Endothelial cell of umbilical vein (primary cell): Measurements from ENCODE around the gene PTGER3.

Experiments used
- EZH2 ChIP-seq: IDR thresholded peaks from 2 replicates; pipeline ENCODE4 v1.6.1; 2012; ENCODE audit warnings: borderline replicate concordance, low read depth, mild to moderate bottlenecking, moderate library complexity, low read length, inconsistent platforms; ENCODE audit not compliant: severe bottlenecking
- JUN ChIP-seq: IDR thresholded peaks from 2 replicates; pipeline ENCODE4 v1.6.1; 2011; ENCODE audit warnings: borderline replicate concordance, low read depth; ENCODE audit not compliant: insufficient read length, insufficient read depth
- POLR2A ChIP-seq: IDR thresholded peaks from 2 replicates; pipeline ENCODE4 v1.6.1; 2012; ENCODE audit warnings: low read depth, mild to moderate bottlenecking, control low read depth, low read length
- TF ChIP-seq, protein P1 (sequence below), 2 donors: IDR thresholded peaks; 1 replicate in 1 of 2; 2 replicates in 1 of 2; pipeline ENCODE4 v1.5.1; 2011; ENCODE audit warnings: low read length in 2 of 2, mild to moderate bottlenecking in 2 of 2, moderate library complexity in 2 of 2, control low read depth in 1 of 2, inconsistent platforms in 1 of 2, low read depth in 1 of 2; ENCODE audit not compliant: insufficient read depth in 1 of 2; ENCODE audit errors: extremely low read depth in 1 of 2

DNA sequence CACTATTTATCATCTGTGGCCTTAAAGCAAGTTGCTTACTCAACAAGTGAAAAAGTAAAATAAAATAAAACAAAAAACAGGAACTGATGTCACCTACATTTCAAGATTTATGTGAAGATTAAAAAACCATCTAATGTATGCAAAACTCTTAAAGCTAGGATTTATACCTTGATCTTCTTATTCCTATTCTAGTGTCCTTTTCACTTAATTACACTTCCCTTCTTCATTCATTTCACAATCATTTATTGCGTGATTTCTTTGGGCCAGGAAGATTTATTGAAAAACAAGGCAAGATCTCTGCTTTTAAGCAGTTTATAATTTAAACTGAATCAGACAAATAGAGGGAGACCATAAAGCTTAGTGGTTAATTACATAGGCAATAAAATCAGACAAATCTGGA lies 18.6 kb downstream of the PTGER3 start:
- TF ChIP-seq JUN: no peak
- TF ChIP-seq, protein P1, sequence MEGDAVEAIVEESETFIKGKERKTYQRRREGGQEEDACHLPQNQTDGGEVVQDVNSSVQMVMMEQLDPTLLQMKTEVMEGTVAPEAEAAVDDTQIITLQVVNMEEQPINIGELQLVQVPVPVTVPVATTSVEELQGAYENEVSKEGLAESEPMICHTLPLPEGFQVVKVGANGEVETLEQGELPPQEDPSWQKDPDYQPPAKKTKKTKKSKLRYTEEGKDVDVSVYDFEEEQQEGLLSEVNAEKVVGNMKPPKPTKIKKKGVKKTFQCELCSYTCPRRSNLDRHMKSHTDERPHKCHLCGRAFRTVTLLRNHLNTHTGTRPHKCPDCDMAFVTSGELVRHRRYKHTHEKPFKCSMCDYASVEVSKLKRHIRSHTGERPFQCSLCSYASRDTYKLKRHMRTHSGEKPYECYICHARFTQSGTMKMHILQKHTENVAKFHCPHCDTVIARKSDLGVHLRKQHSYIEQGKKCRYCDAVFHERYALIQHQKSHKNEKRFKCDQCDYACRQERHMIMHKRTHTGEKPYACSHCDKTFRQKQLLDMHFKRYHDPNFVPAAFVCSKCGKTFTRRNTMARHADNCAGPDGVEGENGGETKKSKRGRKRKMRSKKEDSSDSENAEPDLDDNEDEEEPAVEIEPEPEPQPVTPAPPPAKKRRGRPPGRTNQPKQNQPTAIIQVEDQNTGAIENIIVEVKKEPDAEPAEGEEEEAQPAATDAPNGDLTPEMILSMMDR (IDR thresholded peaks at IDR 0.05; ENCODE audit: extremely low read depth in 1 of 2, insufficient read depth in 1 of 2, low read depth in 1 of 2, low read length in 2 of 2): no peak
- no peak for TF ChIP-seq POLR2A
- TF ChIP-seq EZH2: no peak
